Stimulated activated CD4-positive, alpha-beta T cell treated with anti-CD3 and anti-CD28 coated beads, Interleukin-4, amount 100 ng/mL, for 4 hours (primary cell): ENCODE measurements around the gene WDSUB1.

Source experiments
- DNase-seq, 2 experiments: peaks; one replicate each; pipeline ENCODE4 v3.0.0-alpha.2; 2020

Gene WDSUB1

GRCh38 chr2:159219394-159219998, 67.0 kb downstream of the WDSUB1 start:
- no peak for DNase-seq

GRCh38 chr2:159218389-159218788, 68.1 kb downstream of the WDSUB1 start:
- no peak for DNase-seq

GRCh38 chr2:159217676-159218075, 68.8 kb downstream of the WDSUB1 start:
- DNase-seq, result no peak

- no peak for DNase-seq
Measured at GRCh38 chr2:159215116-159215515, 71.4 kb downstream of the WDSUB1 start.

- no peak for DNase-seq
Measured at GRCh38 chr2:159214325-159214865, 72.1 kb downstream of the WDSUB1 start.

- no peak for DNase-seq
Measured at GRCh38 chr2:159213296-159213695, 73.2 kb downstream of the WDSUB1 start.

GRCh38 chr2:159211447-159212396, 74.8 kb downstream of the WDSUB1 start:
- no peak for DNase-seq

GRCh38 chr2:159209341-159210306, 76.9 kb downstream of the WDSUB1 start:
- DNase-seq, result no peak

GRCh38 chr2:159208438-159208837, 78.1 kb downstream of the WDSUB1 start:
- no peak for DNase-seq

GRCh38 chr2:159206736-159207380, 79.6 kb downstream of the WDSUB1 start:
- DNase-seq, result no peak

- DNase-seq, result no peak
Measured at GRCh38 chr2:159204381-159205144, 81.9 kb downstream of the WDSUB1 start.

GRCh38 chr2:159202568-159203071, 83.9 kb downstream of the WDSUB1 start:
- no peak for DNase-seq

GRCh38 chr2:159201360-159202063, 85.0 kb downstream of the WDSUB1 start:
- DNase-seq, result no peak

GRCh38 chr2:159200498-159200897, 86.0 kb downstream of the WDSUB1 start:
- no peak for DNase-seq

- no peak for DNase-seq
Measured at GRCh38 chr2:159199761-159200465, 86.6 kb downstream of the WDSUB1 start.

- no peak for DNase-seq
Measured at GRCh38 chr2:159199236-159199635, 87.3 kb downstream of the WDSUB1 start.

GRCh38 chr2:159196393-159196925, 90.0 kb downstream of the WDSUB1 start:
- DNase-seq, result no peak

GRCh38 chr2:159195697-159196096, 90.8 kb downstream of the WDSUB1 start:
- DNase-seq, result no peak

- DNase-seq, result no peak
Measured at GRCh38 chr2:159194241-159194640, 92.3 kb downstream of the WDSUB1 start.

GRCh38 chr2:159193791-159194190, 92.7 kb downstream of the WDSUB1 start:
- no peak for DNase-seq
